SW480 (cell line): ENCODE measurements around the gene ITGB1.
"Not testable (repeated sequence)": the region's sequence is repeated elsewhere in the genome, so short reads cannot be mapped to it uniquely, and the experiment has no call there.

Experiments used
- DNase-seq: peaks from one replicate; pipeline ENCODE4 v3.0.0-alpha.2; 2016; ENCODE audit warnings: low spot score

ITGB1 gene

GRCh38 chr10:32958085-32959005 lies at the start of gene ITGB1:
TSS of gene ITGB1 (minus strand) at chr10:32958230. CDS start at chr10:32935558, 22,672 bp downstream.
- DNase-seq, result peak; percentile 93

- no peak for DNase-seq
These were observed 48.4 kb upstream of the ITGB1 start for GRCh38 chr10:33006342-33006887.

GRCh38 chr10:33005322-33006301 lies 47.6 kb upstream of the ITGB1 start:
- peak; percentile 80 for DNase-seq

- DNase-seq, result no peak
These were observed 44.0 kb upstream of the ITGB1 start for GRCh38 chr10:33001908-33002492.

GRCh38 chr10:32998060-32998581 lies 40.1 kb upstream of the ITGB1 start:
- DNase-seq, result not testable (repeated sequence)

GRCh38 chr10:32995751-32996150 lies 37.7 kb upstream of the ITGB1 start:
- DNase-seq, result no peak

- DNase-seq, result no peak
These were observed 37.1 kb upstream of the ITGB1 start for GRCh38 chr10:32995066-32995622.

- not testable (repeated sequence) for DNase-seq
These were observed 36.6 kb upstream of the ITGB1 start for GRCh38 chr10:32994632-32995031.

- DNase-seq, result not testable (repeated sequence)
These were observed 34.3 kb upstream of the ITGB1 start for GRCh38 chr10:32992310-32992709.

- no peak for DNase-seq
These were observed 32.8 kb upstream of the ITGB1 start for GRCh38 chr10:32990811-32991210.

GRCh38 chr10:32988604-32989003 lies 30.6 kb upstream of the ITGB1 start:
- no peak for DNase-seq

- no peak for DNase-seq
These were observed 29.1 kb upstream of the ITGB1 start for GRCh38 chr10:32987172-32987571.

GRCh38 chr10:32985775-32986350 lies 27.8 kb upstream of the ITGB1 start:
- no peak for DNase-seq

- no peak for DNase-seq
These were observed 27.3 kb upstream of the ITGB1 start for GRCh38 chr10:32985341-32985764.

GRCh38 chr10:32984003-32984600 lies 26.1 kb upstream of the ITGB1 start:
- no peak for DNase-seq

- DNase-seq, result peak; percentile 53
These were observed 25.2 kb upstream of the ITGB1 start for GRCh38 chr10:32982911-32983909.

GRCh38 chr10:32982293-32982709 lies 24.3 kb upstream of the ITGB1 start:
- DNase-seq, result no peak

- DNase-seq, result no peak
These were observed 23.7 kb upstream of the ITGB1 start for GRCh38 chr10:32981760-32982159.
